Measurements from ENCODE around the gene ZNF324B.
A peak's percentile ranks its signal among the peaks of the same experiment; 100 is the strongest.
"Not testable (repeated sequence)": the region's sequence is repeated elsewhere in the genome, so short reads cannot be mapped to it uniquely, and the experiment has no call there.

ZNF324B gene

DNA sequence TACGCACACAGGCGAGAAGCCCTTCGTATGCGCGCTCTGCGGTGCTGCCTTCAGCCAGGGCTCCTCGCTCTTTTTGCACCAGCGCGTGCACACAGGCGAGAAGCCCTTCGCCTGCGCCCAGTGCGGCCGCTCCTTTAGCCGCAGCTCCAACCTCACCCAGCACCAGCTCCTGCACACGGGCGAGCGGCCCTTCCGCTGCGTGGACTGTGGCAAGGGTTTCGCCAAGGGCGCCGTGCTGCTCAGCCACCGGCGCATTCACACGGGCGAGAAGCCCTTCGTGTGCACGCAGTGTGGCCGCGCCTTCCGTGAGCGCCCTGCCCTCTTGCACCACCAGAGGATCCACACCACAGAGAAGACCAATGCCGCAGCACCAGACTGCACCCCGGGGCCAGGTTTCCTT lies 4.7 kb downstream of the ZNF324B start:
- Histone ChIP-seq H3K27ac (ENCODE audit: low read depth, low read length) (no peak overlapping the region), H3K9ac (ENCODE audit: low read depth, low read length) (no peak overlapping the region), H3K9me3 (ENCODE audit: control insufficient read depth, insufficient read depth, low read length) (no peaks in the 10 kb centered on the region), H3K36me3 (ENCODE audit: control insufficient read depth, insufficient read depth, low read length) (peaks cover 5% of the 10 kb centered on the region; the same call in 1 of the 2 replicates), H3K4me3 (ENCODE audit: low read depth, low read length) (no peak overlapping the region), H3K27me3 (ENCODE audit: control insufficient read depth, insufficient read depth, low read length) (peaks cover 4% of the 10 kb centered on the region; the same call in 1 of the 2 replicates), H3K4me1 (ENCODE audit: control insufficient read depth, insufficient read depth, low read length) (no peaks in the 10 kb centered on the region)

DNA sequence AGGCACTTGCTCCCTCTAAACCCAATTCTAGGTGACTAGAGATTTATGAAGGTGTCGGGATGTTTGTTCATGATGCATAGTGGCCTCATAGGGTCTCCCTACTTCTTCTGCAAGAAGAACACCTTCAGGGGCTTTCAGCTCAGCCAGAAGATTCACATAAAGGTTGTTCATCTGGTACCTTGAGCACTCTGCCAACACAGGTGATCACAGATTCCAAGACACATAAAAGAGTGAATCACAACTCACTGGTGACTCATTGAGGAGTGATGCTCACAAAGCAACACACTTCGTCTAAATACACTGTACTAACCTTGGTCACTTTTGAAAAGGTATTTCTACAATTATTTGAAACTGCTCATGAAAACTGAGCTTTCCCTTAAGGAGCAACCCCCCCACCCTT lies 8.6 kb downstream of the ZNF324B start:
- no peaks in the 10 kb centered on the region for H3K9me3 ChIP-seq (ENCODE audit: control insufficient read depth, insufficient read depth, low read length)
- H3K4me3 ChIP-seq (ENCODE audit: low read depth, low read length): no peak overlapping the region
- H3K9ac ChIP-seq (ENCODE audit: low read depth, low read length): no peak overlapping the region
- no peaks in the 10 kb centered on the region for H3K27me3 ChIP-seq (ENCODE audit: control insufficient read depth, insufficient read depth, low read length)
- no peaks in the 10 kb centered on the region for H3K4me1 ChIP-seq (ENCODE audit: control insufficient read depth, insufficient read depth, low read length)
- peaks cover 5% of the 10 kb centered on the region; the same call in 1 of the 2 replicates for H3K36me3 ChIP-seq (ENCODE audit: control insufficient read depth, insufficient read depth, low read length)
- no peak overlapping the region for H3K27ac ChIP-seq (ENCODE audit: low read depth, low read length)

DNA sequence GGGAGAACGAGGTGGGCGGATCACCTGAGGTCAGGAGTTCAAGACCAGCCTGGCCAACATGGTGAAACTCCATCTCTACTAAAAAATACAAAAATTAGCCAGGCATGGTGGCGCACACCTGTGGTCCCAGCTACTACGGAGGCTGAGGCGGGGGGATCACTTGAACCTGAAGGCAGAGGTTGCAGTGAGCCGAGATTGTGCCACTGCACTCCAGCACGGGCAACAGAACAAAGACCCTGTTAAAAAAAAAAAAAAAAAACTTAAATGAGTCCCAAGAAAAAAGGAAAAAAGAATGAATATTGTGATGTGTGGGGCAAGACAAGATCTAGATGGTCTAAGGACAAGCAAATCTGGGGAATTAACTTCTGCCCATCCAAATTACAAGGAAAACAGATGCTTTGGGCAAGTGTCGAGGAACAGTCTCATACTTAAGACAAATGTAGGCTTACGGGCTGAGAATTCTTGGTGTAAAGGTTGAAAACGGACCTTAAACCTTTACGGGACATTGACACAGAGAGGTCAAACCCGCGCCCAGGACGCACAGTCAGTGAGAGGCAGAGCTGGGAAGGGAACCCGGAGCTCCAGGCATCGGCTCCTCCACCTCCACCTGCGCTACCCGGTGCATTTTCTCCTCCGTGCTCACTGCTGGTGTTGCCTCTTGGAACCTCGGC lies 14.8 kb downstream of the ZNF324B start:
- Histone ChIP-seq H3K4me1 (ENCODE audit: control insufficient read depth, insufficient read depth, low read length) (no peaks in the 10 kb centered on the region), H3K36me3 (ENCODE audit: control insufficient read depth, insufficient read depth, low read length) (peaks cover 7% of the 10 kb centered on the region; the same call in 1 of the 2 replicates), H3K9ac (ENCODE audit: low read depth, low read length) (no peak overlapping the region), H3K27ac (ENCODE audit: low read depth, low read length) (no peak overlapping the region), H3K4me3 (ENCODE audit: low read depth, low read length) (peak overlapping the region; percentile 78), H3K9me3 (ENCODE audit: control insufficient read depth, insufficient read depth, low read length) (no peaks in the 10 kb centered on the region), H3K27me3 (ENCODE audit: control insufficient read depth, insufficient read depth, low read length) (no peaks in the 10 kb centered on the region)

DNA sequence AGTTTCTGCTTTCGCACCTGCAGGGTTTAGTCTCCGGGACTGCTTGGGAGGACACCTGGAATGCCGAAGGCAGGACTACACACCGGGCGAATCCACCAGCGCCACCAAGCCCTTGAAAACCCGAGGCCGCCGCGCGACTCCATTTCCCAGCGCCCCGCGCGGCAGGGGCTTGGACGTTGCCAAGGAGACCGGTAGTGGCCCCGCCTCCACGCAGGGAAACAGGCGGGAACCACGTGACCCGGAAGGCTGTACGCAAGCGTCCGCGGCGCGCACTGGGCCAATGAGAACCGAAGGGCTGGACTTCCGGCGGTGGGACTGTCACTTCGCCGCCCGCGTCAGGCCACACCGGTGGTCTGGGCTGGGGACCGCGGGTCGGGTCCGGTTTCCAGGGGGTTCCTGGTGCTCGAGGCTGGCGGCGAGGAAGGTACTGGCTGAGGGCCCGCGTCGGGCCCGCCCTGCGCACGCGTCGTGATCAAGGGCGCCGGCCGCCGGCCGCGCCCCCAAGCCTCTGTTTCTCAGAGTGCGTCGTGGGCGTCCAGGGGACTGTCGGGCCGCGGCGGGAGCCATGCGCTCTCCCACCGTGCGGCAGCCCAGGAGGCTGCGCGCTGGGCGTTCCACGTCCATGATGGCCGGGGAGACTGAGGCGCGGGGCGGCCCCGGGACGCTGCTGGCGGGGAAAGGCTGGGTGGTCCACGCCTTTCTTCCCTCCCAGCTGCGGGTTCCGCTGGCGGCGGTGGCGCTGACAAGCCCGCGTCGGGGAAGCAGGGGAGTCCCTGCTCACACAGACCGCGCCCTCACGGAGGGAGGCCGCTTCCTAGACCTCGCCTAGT lies 15.6 kb downstream of the ZNF324B start, which contains the start of gene ZNF324:
Gene ZNF324 (plus strand): TSS at position 321 of the 830 bp plus-strand sequence. CDS start 2,106 bp downstream, outside the sequence.
- peak within 1 kb of the TSS; percentile 78 for H3K4me3 ChIP-seq (ENCODE audit: low read depth, low read length)
- no peaks in the 10 kb centered on the region for H3K4me1 ChIP-seq (ENCODE audit: control insufficient read depth, insufficient read depth, low read length)
- H3K9me3 ChIP-seq (ENCODE audit: control insufficient read depth, insufficient read depth, low read length): no peaks in the 10 kb centered on the region
- H3K9ac ChIP-seq (ENCODE audit: low read depth, low read length): no peak within 1 kb of the TSS; the same call in 1 of the 2 replicates
- H3K27ac ChIP-seq (ENCODE audit: low read depth, low read length): peak within 1 kb of the TSS; percentile 51
- H3K27me3 ChIP-seq (ENCODE audit: control insufficient read depth, insufficient read depth, low read length): no peaks in the 10 kb centered on the region
- H3K36me3 ChIP-seq (ENCODE audit: control insufficient read depth, insufficient read depth, low read length): peaks cover 12% of the 10 kb centered on the region; the same call in 1 of the 2 replicates

DNA sequence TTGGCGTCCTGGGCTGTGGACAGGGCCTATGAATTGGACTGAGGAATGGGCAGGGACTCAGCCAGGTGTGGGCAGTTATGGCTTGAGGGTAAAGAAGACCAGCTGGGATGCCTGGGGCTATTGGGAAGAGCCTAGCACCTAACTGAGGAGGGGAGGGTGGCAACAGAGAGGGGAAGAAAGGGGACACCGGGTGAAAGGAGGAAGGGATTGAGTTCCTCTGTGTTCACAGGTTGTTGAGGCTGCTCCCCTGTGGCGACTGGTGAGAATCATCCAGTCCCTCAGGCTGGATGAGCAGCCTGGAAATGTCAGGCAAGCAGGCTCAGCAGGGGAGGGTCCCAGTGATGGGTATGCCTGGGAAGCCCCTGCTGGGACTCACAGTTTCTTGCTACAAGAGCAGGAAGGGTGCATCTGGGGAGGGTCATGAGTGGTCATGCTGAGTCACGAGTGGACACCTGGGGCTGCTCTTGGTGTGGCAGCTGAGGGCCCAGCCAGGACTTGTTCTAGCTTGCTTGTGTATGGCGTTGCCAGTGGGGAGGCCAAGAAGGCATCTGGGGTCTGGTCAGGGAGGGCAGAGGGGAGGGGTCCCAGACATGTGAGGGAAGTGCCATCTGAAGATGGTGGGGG lies 16.9 kb downstream of the ZNF324B start:
- Histone ChIP-seq H3K27ac (ENCODE audit: low read depth, low read length) (no peak overlapping the region), H3K9ac (ENCODE audit: low read depth, low read length) (no peak overlapping the region), H3K27me3 (ENCODE audit: control insufficient read depth, insufficient read depth, low read length) (no peaks in the 10 kb centered on the region), H3K9me3 (ENCODE audit: control insufficient read depth, insufficient read depth, low read length) (no peaks in the 10 kb centered on the region), H3K4me3 (ENCODE audit: low read depth, low read length) (no peak overlapping the region), H3K4me1 (ENCODE audit: control insufficient read depth, insufficient read depth, low read length) (no peaks in the 10 kb centered on the region), H3K36me3 (ENCODE audit: control insufficient read depth, insufficient read depth, low read length) (peaks cover 23% of the 10 kb centered on the region; the same call in 1 of the 2 replicates)

DNA sequence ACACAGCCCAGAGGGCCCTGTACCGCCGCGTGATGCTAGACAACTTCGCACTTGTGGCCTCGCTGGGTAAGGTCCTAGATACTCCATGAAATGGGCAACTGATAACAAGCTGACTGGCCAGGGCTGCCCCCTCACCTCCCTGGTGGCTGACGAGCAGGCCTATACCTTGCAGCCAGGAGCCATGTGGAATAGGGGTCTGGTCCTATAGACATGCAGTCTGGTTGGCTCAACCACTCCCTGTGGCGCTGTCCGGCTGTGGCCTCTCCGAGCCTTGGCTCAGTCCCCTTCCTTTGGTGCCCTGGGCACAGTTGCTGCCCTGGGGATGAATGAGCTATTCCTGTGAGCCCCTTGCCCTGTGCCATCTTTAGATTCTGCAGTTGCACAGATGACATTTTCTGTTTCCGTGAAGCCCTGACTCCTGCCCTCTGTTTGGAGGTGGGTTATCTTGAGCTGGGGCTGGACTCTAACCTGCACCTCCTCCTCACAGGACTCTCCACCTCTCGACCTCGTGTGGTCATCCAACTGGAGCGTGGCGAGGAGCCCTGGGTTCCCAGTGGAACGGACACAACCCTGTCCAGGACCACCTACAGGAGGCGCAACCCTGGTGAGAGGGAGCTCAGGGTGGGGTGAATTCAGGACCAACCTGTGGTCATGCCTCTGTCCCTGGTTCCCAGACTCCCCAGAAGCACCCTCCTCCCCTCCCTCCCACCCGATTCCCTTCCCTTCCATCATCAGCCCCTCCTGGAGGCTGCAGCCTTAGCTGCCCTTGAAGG lies 18.0 kb downstream of the ZNF324B start:
- Histone ChIP-seq H3K36me3 (ENCODE audit: control insufficient read depth, insufficient read depth, low read length) (peaks cover 26% of the 10 kb centered on the region; the same call in 1 of the 2 replicates), H3K9ac (ENCODE audit: low read depth, low read length) (no peak overlapping the region), H3K27me3 (ENCODE audit: control insufficient read depth, insufficient read depth, low read length) (no peaks in the 10 kb centered on the region), H3K27ac (ENCODE audit: low read depth, low read length) (no peak overlapping the region), H3K4me1 (ENCODE audit: control insufficient read depth, insufficient read depth, low read length) (no peaks in the 10 kb centered on the region), H3K9me3 (ENCODE audit: control insufficient read depth, insufficient read depth, low read length) (no peaks in the 10 kb centered on the region), H3K4me3 (ENCODE audit: low read depth, low read length) (no peak overlapping the region)

DNA sequence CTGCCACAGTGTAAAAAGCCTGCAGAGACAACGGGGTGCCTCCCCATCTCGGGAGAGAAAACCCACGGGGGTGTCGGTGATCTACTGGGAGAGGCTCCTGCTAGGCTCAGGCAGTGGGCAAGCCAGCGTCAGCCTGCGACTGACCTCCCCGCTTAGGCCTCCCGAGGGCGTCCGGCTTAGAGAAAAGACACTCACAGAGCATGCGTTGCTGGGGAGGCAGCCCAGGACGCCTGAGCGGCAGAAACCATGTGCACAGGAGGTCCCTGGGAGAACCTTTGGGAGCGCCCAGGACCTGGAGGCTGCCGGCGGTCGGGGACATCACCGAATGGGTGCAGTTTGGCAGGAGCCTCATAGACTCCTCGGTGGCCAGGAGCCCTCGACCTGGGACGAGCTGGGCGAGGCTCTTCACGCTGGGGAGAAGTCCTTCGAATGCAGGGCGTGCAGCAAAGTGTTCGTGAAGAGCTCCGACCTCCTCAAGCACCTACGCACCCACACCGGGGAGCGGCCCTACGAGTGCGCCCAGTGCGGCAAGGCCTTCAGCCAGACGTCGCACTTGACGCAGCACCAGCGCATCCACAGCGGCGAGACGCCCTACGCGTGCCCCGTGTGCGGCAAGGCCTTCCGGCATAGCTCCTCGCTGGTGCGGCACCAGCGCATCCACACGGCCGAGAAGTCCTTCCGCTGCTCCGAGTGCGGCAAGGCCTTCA lies 19.6 kb downstream of the ZNF324B start:
- not testable (repeated sequence) for H3K4me1 ChIP-seq (ENCODE audit: control insufficient read depth, insufficient read depth, low read length); H3K9me3 ChIP-seq (ENCODE audit: control insufficient read depth, insufficient read depth, low read length); H3K27ac ChIP-seq (ENCODE audit: low read depth, low read length); H3K9ac ChIP-seq (ENCODE audit: low read depth, low read length); H3K4me3 ChIP-seq (ENCODE audit: low read depth, low read length); H3K27me3 ChIP-seq (ENCODE audit: control insufficient read depth, insufficient read depth, low read length)
- peaks cover 26% of the 10 kb centered on the region; the same call in 1 of the 2 replicates for H3K36me3 ChIP-seq (ENCODE audit: control insufficient read depth, insufficient read depth, low read length)

DNA sequence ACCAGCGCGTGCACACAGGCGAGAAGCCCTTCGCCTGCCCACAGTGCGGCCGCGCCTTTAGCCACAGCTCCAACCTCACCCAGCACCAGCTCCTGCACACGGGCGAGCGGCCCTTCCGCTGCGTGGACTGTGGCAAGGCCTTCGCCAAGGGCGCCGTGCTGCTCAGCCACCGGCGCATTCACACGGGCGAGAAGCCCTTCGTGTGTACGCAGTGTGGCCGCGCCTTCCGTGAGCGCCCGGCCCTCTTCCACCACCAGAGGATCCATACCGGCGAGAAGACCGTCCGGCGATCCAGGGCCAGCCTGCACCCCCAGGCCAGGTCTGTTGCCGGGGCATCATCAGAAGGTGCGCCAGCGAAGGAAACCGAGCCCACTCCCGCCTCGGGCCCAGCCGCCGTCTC lies 20.3 kb downstream of the ZNF324B start:
- no peak overlapping the region for H3K4me3 ChIP-seq (ENCODE audit: low read depth, low read length)
- H3K27ac ChIP-seq (ENCODE audit: low read depth, low read length): no peak overlapping the region
- peaks cover 2% of the 10 kb centered on the region; the same call in 1 of the 2 replicates for H3K4me1 ChIP-seq (ENCODE audit: control insufficient read depth, insufficient read depth, low read length)
- no peaks in the 10 kb centered on the region for H3K9me3 ChIP-seq (ENCODE audit: control insufficient read depth, insufficient read depth, low read length)
- H3K27me3 ChIP-seq (ENCODE audit: control insufficient read depth, insufficient read depth, low read length): no peaks in the 10 kb centered on the region
- H3K9ac ChIP-seq (ENCODE audit: low read depth, low read length): no peak overlapping the region
- peaks cover 26% of the 10 kb centered on the region; the same call in 1 of the 2 replicates for H3K36me3 ChIP-seq (ENCODE audit: control insufficient read depth, insufficient read depth, low read length)

DNA sequence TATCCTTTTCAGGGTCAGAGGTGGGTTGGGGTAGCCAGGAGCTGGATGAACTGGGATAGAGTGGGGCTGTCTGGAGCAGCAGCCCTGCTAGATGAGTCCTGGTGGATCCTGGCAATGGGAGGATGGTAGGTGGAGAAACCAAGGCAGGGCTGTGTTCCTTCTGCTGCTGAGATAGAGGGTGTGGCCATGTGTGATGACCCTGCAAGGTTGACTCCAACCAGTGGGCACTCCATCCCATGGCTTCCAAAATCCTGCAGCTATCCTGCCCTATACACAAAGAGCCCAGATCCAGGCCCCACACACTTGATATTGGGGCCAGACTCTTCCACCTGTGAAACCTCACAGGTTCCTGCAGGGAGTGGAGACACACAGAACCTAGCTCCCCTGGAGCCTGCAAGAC lies 22.4 kb downstream of the ZNF324B start:
- Histone ChIP-seq H3K9me3 (ENCODE audit: control insufficient read depth, insufficient read depth, low read length) (no peaks in the 10 kb centered on the region), H3K4me3 (ENCODE audit: low read depth, low read length) (no peak overlapping the region), H3K27me3 (ENCODE audit: control insufficient read depth, insufficient read depth, low read length) (no peaks in the 10 kb centered on the region), H3K27ac (ENCODE audit: low read depth, low read length) (no peak overlapping the region), H3K36me3 (ENCODE audit: control insufficient read depth, insufficient read depth, low read length) (peaks cover 26% of the 10 kb centered on the region; the same call in 1 of the 2 replicates), H3K9ac (ENCODE audit: low read depth, low read length) (no peak overlapping the region), H3K4me1 (ENCODE audit: control insufficient read depth, insufficient read depth, low read length) (peaks cover 4% of the 10 kb centered on the region; the same call in 1 of the 2 replicates)

All from HUES48 (cell line).